EH (cell line): ENCODE measurements around the gene YLPM1.

ENCODE experiments used
- DNase-seq: peaks from one replicate; pipeline ENCODE4 v3.0.0-alpha.2; 2015; ENCODE audit warnings: low read depth

The YLPM1 gene

GRCh38 chr14:74871819-74872218 is 108.7 kb downstream of the YLPM1 start:
- no peak for DNase-seq

GRCh38 chr14:74875204-74875603 is 112.1 kb downstream of the YLPM1 start:
- DNase-seq, result no peak

GRCh38 chr14:74875941-74876913 is 113.1 kb downstream of the YLPM1 start, which contains the start of gene PROX2:
TSS of gene PROX2 (minus strand) at chr14:74876145. CDS start at chr14:74863834, 12,311 bp downstream.
- peak; percentile 50 for DNase-seq

GRCh38 chr14:74879427-74880182 is 116.5 kb downstream of the YLPM1 start:
- no peak for DNase-seq

GRCh38 chr14:74881431-74882102 is 118.5 kb downstream of the YLPM1 start, which contains the start of gene DLST:
TSS of gene DLST (plus strand) at chr14:74881916. CDS start at chr14:74881954, 38 bp downstream.
- DNase-seq, result peak; percentile 83

GRCh38 chr14:74882103-74882920 is 119.2 kb downstream of the YLPM1 start:
- DNase-seq, result peak; percentile 54
